Tibial nerve (tissue), 4 donors: ENCODE data around the gene INO80B. TPM values are rescaled to one million over a fixed set of nuclear protein-coding genes. Genes with fewer than 3 reads are reported as not detected.
"Not testable (repeated sequence)": the region's sequence is repeated elsewhere in the genome, so short reads cannot be mapped to it uniquely, and the experiment has no call there.

Source experiments
- DNase-seq, 2 donors: peaks; one replicate each; pipeline ENCODE4 v3.0.0-alpha.2; 2019; ENCODE audit warnings: low spot score in 2 of 2
- H3K27ac ChIP-seq, 4 donors: fragments of 200-600 bp; sonication (generic) in 3 of 4; one replicate each; pipeline ENCODE4 v1.5.1; 2017 to 2019; ENCODE audit warnings: mild to moderate bottlenecking in 1 of 4
- H3K27me3 ChIP-seq, 2 donors: fragments of 200-600 bp; sonication (generic) in 1 of 2; one replicate each; pipeline versions ENCODE4 v1.5.1 to v1.6.0; 2017 to 2019
- H3K36me3 ChIP-seq, 3 donors: fragments of 200-600 bp; sonication (generic); one replicate each; pipeline ENCODE4 v1.5.1; 2018 to 2019
- H3K4me1 ChIP-seq, 4 donors: fragments of 200-600 bp; sonication (generic) in 3 of 4; one replicate each; pipeline ENCODE4 v1.5.1; 2017 to 2019
- H3K4me3 ChIP-seq, 4 donors: fragments of 200-600 bp; sonication (generic) in 3 of 4; one replicate each; pipeline ENCODE4 v1.5.1; 2017 to 2019; ENCODE audit warnings: mild to moderate bottlenecking in 1 of 4, moderate library complexity in 1 of 4
- H3K9me3 ChIP-seq, 4 donors: fragments of 200-600 bp; sonication (generic) in 3 of 4; one replicate each; pipeline ENCODE4 v1.5.1; 2017 to 2019
- EP300 ChIP-seq, 2 donors: sonication (generic); formaldehyde crosslinking; IDR thresholded peaks; one replicate each; pipeline ENCODE4 v1.6.1; 2017; ENCODE audit warnings: antibody characterized with exemption in 2 of 2, mild to moderate bottlenecking in 1 of 2
- POLR2A ChIP-seq, 2 donors: fragments of 450-650 bp; IDR thresholded peaks; one replicate each; pipeline ENCODE4 v1.6.1; 2017; ENCODE audit warnings: antibody characterized with exemption in 2 of 2, mild to moderate bottlenecking in 2 of 2, moderate library complexity in 2 of 2
- WGBS, 2 donors: methylation state at CpG; one replicate each; pipeline ENCODE4 v1.1.5; 2018; 5-methylcytosine and 5-hydroxymethylcytosine counted together
- total RNA-seq, 4 donors: library from RNA; depleted of rRNA; stranded (reverse); fragments of >200 nt; gene quantifications; one replicate each; pipeline ENCODE4 v1.1.0, GENCODE V29; 2016
- TF ChIP-seq, protein P1 (sequence below), 5 experiments: fragments of 200-600 bp in 3 of 5; fragments of 450-650 bp in 2 of 5; sonication (generic) in 3 of 5; IDR thresholded peaks; one replicate each; pipeline ENCODE4 v1.5.1; 2016 to 2019; ENCODE audit warnings: antibody characterized with exemption in 5 of 5, mild to moderate bottlenecking in 3 of 5, moderate library complexity in 2 of 5

INO80B gene
- total RNA-seq, 4 donors from 2014 or later: 15.1 to 40.6 (median 27.5) TPM

- Histone ChIP-seq H3K36me3 (peaks cover 0 to 5% (median 0%) of the 10 kb centered on the region in 3 donors), H3K27me3 (no peaks in the 10 kb centered on the region), H3K4me3 (peak overlapping the region; percentile 45 to 66 (median 56)), H3K27ac (peak overlapping the region; percentile 83 to 94 (median 86)), H3K9me3 (no peaks in the 10 kb centered on the region), H3K4me1 (peaks cover 0 to 88% (median 11%) of the 10 kb centered on the region in 4 donors)
- TF ChIP-seq, protein P1, sequence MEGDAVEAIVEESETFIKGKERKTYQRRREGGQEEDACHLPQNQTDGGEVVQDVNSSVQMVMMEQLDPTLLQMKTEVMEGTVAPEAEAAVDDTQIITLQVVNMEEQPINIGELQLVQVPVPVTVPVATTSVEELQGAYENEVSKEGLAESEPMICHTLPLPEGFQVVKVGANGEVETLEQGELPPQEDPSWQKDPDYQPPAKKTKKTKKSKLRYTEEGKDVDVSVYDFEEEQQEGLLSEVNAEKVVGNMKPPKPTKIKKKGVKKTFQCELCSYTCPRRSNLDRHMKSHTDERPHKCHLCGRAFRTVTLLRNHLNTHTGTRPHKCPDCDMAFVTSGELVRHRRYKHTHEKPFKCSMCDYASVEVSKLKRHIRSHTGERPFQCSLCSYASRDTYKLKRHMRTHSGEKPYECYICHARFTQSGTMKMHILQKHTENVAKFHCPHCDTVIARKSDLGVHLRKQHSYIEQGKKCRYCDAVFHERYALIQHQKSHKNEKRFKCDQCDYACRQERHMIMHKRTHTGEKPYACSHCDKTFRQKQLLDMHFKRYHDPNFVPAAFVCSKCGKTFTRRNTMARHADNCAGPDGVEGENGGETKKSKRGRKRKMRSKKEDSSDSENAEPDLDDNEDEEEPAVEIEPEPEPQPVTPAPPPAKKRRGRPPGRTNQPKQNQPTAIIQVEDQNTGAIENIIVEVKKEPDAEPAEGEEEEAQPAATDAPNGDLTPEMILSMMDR (IDR thresholded peaks at IDR 0.05): peak in 1 of 5 experiments; percentile 16
- TF ChIP-seq EP300 (IDR thresholded peaks at IDR 0.05) (peak in 1 of 2 donors; percentile 78), POLR2A (IDR thresholded peaks at IDR 0.05) (peak in 1 of 2 donors; percentile 27)
- 9 to 13% methylated on average over 14 of the region's 14 CpGs for WGBS, 2 donors
- DNase-seq: peak; percentile 68 to 86
Observed at GRCh38 chr2:74439803-74440377, 15.0 kb upstream of the INO80B start.

- peak overlapping the region; percentile 83 to 94 (median 86) for H3K27ac ChIP-seq
- 4 to 13% methylated on average over 37 to 43 of the region's 45 CpGs for WGBS, 2 donors
- TF ChIP-seq EP300 (IDR thresholded peaks at IDR 0.05) (peak; percentile 19 to 87), POLR2A (IDR thresholded peaks at IDR 0.05) (peak; percentile 45 to 57)
- TF ChIP-seq, protein P1 (IDR thresholded peaks at IDR 0.05): peak; percentile 7 to 76 (median 30)
- peak overlapping the region; percentile 45 to 66 (median 56) for H3K4me3 ChIP-seq
- H3K4me1 ChIP-seq: peaks cover 0 to 81% (median 11%) of the 10 kb centered on the region in 4 donors
- H3K36me3 ChIP-seq: peaks cover 0 to 5% (median 0%) of the 10 kb centered on the region in 3 donors
- DNase-seq: peak; percentile 66 to 77
- no peaks in the 10 kb centered on the region for H3K27me3 ChIP-seq
- no peaks in the 10 kb centered on the region for H3K9me3 ChIP-seq
Observed at GRCh38 chr2:74440378-74441169, 14.3 kb upstream of the INO80B start.

DNA sequence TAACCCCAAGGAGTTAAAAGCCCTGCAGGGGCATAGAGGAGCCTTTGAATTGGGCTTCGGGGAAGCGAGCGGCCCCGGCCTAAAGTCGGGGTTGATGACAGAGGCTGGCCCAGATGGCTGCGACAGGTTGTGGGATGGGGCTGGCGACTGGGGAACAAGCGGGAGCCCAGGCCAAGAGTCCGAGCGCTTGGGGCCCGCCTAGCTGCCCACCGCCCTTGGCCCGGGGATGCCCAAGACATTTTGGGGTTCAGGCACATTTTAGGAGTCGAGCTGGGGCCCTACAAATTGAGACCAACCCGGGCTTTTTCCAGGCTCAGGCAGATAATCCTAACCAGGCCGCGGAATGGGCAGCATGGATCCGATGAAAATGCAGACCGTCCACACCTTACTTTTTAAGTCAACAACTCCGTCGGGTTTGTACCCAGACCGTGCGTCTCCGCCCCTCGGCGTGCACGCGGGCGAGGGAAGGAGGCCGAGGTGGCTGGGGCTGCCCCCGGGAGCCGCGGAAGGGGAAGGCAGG, 13.7 kb upstream of the INO80B start:
- H3K27ac ChIP-seq: peak overlapping the region; percentile 83 to 94 (median 86)
- WGBS, 2 donors: 14 to 16% methylated on average over 23 to 26 of the region's 33 CpGs
- H3K27me3 ChIP-seq: no peaks in the 10 kb centered on the region

DNA sequence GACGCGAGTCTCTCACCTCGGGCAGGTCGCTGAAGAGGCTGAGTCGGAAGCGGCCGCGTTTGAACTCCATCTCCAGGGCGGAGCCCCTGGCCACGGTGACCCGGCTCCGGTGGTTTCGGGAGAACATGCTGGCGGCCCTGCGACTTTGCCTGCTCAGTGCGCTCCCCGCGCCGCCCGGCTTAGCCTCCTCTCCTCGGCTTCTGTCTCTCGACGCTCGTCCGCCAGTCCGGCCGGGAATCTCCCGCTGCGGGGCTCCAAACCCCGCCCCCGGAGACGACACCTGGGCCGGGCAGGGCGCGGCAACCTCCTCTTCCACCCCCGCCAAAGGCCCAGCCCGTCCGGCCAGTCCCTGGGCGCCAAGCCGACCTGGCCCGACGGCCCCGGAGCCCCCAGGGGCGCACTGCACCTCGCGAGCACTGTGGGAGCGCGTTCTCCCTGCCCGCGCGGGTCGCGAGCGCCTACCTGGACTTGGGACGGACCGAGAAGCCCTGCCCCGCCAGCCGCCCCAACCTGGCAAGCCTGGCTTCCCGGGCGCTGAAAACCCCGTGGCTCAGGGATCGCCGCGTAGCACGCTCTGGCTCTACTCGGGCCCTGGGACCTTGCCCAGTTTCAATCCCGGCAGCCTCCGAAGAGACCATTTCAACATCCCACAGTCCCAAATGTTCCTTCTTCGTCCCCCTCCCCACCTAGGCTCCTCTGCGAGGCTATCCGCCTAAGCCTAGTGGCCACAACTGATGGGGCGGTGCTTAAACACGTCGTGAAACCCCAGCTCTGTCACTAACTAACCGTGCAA, 13.0 kb upstream of the INO80B start, which contains the start of gene RTKN:
RTKN (minus strand) TSS at position 248 of the 793 bp plus-strand sequence; CDS start at position 127, 121 bp downstream.
- TF ChIP-seq EP300 (IDR thresholded peaks at IDR 0.05): no peak
- TF ChIP-seq, protein P1 (IDR thresholded peaks at IDR 0.05): no peak
- WGBS, 2 donors: 41 to 52% methylated on average over 36 to 73 of the region's 75 CpGs
- no peaks in the 10 kb centered on the region for H3K27me3 ChIP-seq
- no peaks in the 10 kb centered on the region for H3K9me3 ChIP-seq
- H3K27ac ChIP-seq: peak within 1 kb of the TSS; percentile 83 to 94 (median 86)
- no peaks in the 10 kb centered on the region for H3K36me3 ChIP-seq
- DNase-seq: peak in 1 of 2 donors; percentile 29
- H3K4me3 ChIP-seq: peak within 1 kb of the TSS; percentile 45 to 66 (median 56)
- H3K4me1 ChIP-seq: peaks cover 0 to 70% (median 11%) of the 10 kb centered on the region in 4 donors

More for the DNA sequence above, 13.7 kb upstream of the INO80B start:
- TF ChIP-seq EP300 (IDR thresholded peaks at IDR 0.05): no peak
- TF ChIP-seq POLR2A (IDR thresholded peaks at IDR 0.05): no peak
- TF ChIP-seq, protein P1 (IDR thresholded peaks at IDR 0.05): no peak
- Histone ChIP-seq H3K9me3 (no peaks in the 10 kb centered on the region), H3K4me3 (peak overlapping the region; percentile 45 to 66 (median 56)), H3K4me1 (peaks cover 0 to 75% (median 11%) of the 10 kb centered on the region in 4 donors), H3K36me3 (no peaks in the 10 kb centered on the region)
- DNase-seq: no peak

- H3K27me3 ChIP-seq, DNase-seq, H3K36me3 ChIP-seq, H3K9me3 ChIP-seq: not testable (repeated sequence)
- WGBS, 2 donors: 94 to 95% methylated on average over 16 of the region's 16 CpGs
- peaks cover 0 to 62% (median 11%) of the 10 kb centered on the region in 4 donors for H3K4me1 ChIP-seq
- H3K4me3 ChIP-seq: peak overlapping the region in 2 of 4 donors; percentile 55 to 66
- peak overlapping the region in 3 of 4 donors; percentile 85 to 94 (median 88) for H3K27ac ChIP-seq
Observed at GRCh38 chr2:74442483-74443297, 12.2 kb upstream of the INO80B start.
